ENCODE results near the gene AVPI1.

GRCh38 chr10:97701438-97702069, 14.5 kb upstream of the AVPI1 start:
- TF ChIP-seq, protein P1, sequence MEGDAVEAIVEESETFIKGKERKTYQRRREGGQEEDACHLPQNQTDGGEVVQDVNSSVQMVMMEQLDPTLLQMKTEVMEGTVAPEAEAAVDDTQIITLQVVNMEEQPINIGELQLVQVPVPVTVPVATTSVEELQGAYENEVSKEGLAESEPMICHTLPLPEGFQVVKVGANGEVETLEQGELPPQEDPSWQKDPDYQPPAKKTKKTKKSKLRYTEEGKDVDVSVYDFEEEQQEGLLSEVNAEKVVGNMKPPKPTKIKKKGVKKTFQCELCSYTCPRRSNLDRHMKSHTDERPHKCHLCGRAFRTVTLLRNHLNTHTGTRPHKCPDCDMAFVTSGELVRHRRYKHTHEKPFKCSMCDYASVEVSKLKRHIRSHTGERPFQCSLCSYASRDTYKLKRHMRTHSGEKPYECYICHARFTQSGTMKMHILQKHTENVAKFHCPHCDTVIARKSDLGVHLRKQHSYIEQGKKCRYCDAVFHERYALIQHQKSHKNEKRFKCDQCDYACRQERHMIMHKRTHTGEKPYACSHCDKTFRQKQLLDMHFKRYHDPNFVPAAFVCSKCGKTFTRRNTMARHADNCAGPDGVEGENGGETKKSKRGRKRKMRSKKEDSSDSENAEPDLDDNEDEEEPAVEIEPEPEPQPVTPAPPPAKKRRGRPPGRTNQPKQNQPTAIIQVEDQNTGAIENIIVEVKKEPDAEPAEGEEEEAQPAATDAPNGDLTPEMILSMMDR (IDR thresholded peaks at IDR 0.05; ENCODE audit: insufficient read depth, low read length, poor library complexity, severe bottlenecking): peak; percentile 65
- TF ChIP-seq EZH2phosphoT487 (conservative IDR thresholded peaks at IDR 0.05; ENCODE audit: low read length): no peak
